ENCODE results near the gene PER1.

Gene PER1

GRCh38 chr17:8140065-8141029, 11.9 kb downstream of the PER1 start:
- DNase-seq: no peak

- DNase-seq: peak; percentile 81 to 90
Observed at GRCh38 chr17:8138672-8139371, 13.4 kb downstream of the PER1 start.

GRCh38 chr17:8138374-8138671, 13.9 kb downstream of the PER1 start:
- DNase-seq: no peak

GRCh38 chr17:8137645-8138373, 14.4 kb downstream of the PER1 start:
- no peak for DNase-seq

- DNase-seq: no peak
Observed at GRCh38 chr17:8133941-8134340, 18.3 kb downstream of the PER1 start.

GRCh38 chr17:8133399-8133798, 18.8 kb downstream of the PER1 start:
- no peak for DNase-seq

GRCh38 chr17:8131844-8132441, 20.3 kb downstream of the PER1 start:
- no peak for DNase-seq

GRCh38 chr17:8128125-8128784, 23.9 kb downstream of the PER1 start:
- no peak for DNase-seq

GRCh38 chr17:8126491-8127066, 25.6 kb downstream of the PER1 start:
- peak in 1 of 2 experiments; percentile 30 for DNase-seq

- no peak for DNase-seq
Observed at GRCh38 chr17:8125947-8126490, 26.2 kb downstream of the PER1 start.

- peak in 1 of 2 experiments; percentile 19 for DNase-seq
Observed at GRCh38 chr17:8125154-8125946, 26.9 kb downstream of the PER1 start.

- no peak for DNase-seq
Observed at GRCh38 chr17:8124350-8125153, 27.7 kb downstream of the PER1 start.

- DNase-seq: no peak
Observed at GRCh38 chr17:8123695-8124349, 28.4 kb downstream of the PER1 start, which contains the start of gene HES7. HES7 (minus strand) TSS chr17:8124106; CDS start chr17:8124084, 22 bp downstream.

GRCh38 chr17:8122924-8123694, 29.1 kb downstream of the PER1 start:
- DNase-seq: no peak

- DNase-seq: no peak
Observed at GRCh38 chr17:8122422-8122923, 29.7 kb downstream of the PER1 start.

GRCh38 chr17:8121681-8122421, 30.4 kb downstream of the PER1 start:
- no peak for DNase-seq

- no peak for DNase-seq
Observed at GRCh38 chr17:8121407-8121680, 30.9 kb downstream of the PER1 start.
